Activated naive CD8-positive, alpha-beta T cell treated with anti-CD3 and anti-CD28 coated beads, Interleukin-2, amount 50 U/mL, for 24 hours (primary cell): ENCODE results near the gene ZNF654.
"Not testable (repeated sequence)": the region's sequence is repeated elsewhere in the genome, so short reads cannot be mapped to it uniquely, and the experiment has no call there.

Experiments used
- ATAC-seq: fragments of 150-1000 bp; cut with Tn5 transposase; one replicate; pipeline ENCODE4 v1.10.0; 2021
- DNase-seq: peaks from one replicate; pipeline ENCODE4 v3.0.0; 2021
- H3K27ac Mint-ChIP-seq: one replicate; pipeline ENCODE4 v1.8.0; 2021; ENCODE audit warnings: mild to moderate bottlenecking, mixed read lengths
- H3K27me3 Mint-ChIP-seq: one replicate; pipeline ENCODE4 v1.8.0; 2021; ENCODE audit warnings: mixed read lengths
- H3K36me3 Mint-ChIP-seq: one replicate; pipeline ENCODE4 v1.8.0; 2021; ENCODE audit warnings: low read depth, mixed read lengths
- H3K4me1 Mint-ChIP-seq: one replicate; pipeline ENCODE4 v1.8.0; 2021; ENCODE audit warnings: mixed read lengths
- H3K4me3 Mint-ChIP-seq: one replicate; pipeline ENCODE4 v1.8.0; 2021; ENCODE audit warnings: mild to moderate bottlenecking, moderate library complexity, mixed read lengths
- H3K9me3 Mint-ChIP-seq: one replicate; pipeline ENCODE4 v1.8.0; 2021; ENCODE audit warnings: mixed read lengths

The ZNF654 gene

DNA sequence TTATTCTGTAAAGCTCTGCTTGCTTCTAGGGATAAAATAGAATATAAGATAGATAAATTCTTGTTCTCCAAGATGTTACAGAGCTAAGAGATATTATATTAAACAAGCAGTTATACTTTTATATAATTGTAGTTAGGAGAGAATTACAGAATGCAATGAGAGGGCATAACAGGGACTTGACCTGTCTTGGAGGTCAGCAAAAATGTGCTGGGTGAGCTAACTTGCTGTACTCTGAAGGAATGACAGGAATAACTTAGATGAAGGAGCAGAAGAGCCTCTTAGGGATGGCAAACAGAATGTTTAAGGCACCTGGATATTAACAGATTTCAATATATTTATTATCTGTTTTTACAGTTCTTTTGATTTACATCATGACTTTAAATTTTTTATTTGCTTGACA is 33.2 kb downstream of the ZNF654 start:
- no peak overlapping the region for H3K4me3 Mint-ChIP-seq
- ATAC-seq (no peak), DNase-seq (no peak)
- peaks cover 9% of the 10 kb centered on the region for H3K9me3 Mint-ChIP-seq
- peaks cover 69% of the 10 kb centered on the region for H3K36me3 Mint-ChIP-seq
- H3K27me3 Mint-ChIP-seq, result no peaks in the 10 kb centered on the region
- H3K4me1 Mint-ChIP-seq, result no peaks in the 10 kb centered on the region
- no peak overlapping the region for H3K27ac Mint-ChIP-seq

DNA sequence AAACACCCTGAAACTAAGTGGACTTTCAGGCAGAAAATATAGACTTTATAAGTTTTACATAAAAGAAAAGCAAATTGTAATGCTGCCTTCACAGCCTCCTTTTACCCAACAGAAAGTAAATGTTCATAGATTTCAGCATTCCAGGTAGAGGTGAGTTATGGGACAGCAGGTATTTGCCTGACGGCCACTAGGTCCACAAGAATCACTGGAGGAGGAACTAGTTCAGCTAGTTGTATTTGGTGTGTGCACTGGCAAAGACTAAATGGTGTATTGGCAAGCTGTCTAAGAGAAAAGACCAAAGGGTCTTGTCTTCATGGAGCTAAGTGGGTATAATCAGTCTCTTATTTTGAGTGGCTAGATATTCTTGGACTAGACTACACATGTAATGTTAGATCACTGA is 34.2 kb downstream of the ZNF654 start:
- Mint-ChIP-seq H3K4me3 (no peak overlapping the region), H3K27me3 (no peaks in the 10 kb centered on the region), H3K36me3 (peaks cover 72% of the 10 kb centered on the region), H3K9me3 (peaks cover 10% of the 10 kb centered on the region), H3K27ac (no peak overlapping the region), H3K4me1 (no peaks in the 10 kb centered on the region)
- no peak for ATAC-seq
- no peak for DNase-seq

DNA sequence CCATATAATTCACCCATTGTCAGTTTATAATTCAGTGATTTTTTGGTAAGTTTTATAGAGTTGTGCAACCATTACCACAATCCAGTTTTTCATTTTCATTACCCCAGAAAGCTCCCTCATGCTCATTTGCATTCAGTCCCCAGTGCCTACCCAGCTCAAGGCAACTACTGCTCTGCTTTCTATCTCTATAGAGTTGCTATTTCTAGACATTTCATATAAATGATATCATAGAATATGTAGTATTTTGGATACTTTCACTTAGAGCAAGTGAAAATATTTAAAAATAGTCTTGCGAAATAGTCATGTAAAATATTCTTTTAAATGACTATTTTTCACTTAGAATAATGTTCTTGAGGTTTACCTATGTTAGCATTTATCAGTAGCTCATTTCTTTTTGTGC is 42.1 kb downstream of the ZNF654 start:
- Mint-ChIP-seq H3K27me3 (no peaks in the 10 kb centered on the region), H3K4me1 (peaks cover 5% of the 10 kb centered on the region), H3K27ac (no peak overlapping the region), H3K9me3 (peaks cover 17% of the 10 kb centered on the region), H3K4me3 (no peak overlapping the region), H3K36me3 (peaks cover 52% of the 10 kb centered on the region)
- DNase-seq, result no peak
- no peak for ATAC-seq

DNA sequence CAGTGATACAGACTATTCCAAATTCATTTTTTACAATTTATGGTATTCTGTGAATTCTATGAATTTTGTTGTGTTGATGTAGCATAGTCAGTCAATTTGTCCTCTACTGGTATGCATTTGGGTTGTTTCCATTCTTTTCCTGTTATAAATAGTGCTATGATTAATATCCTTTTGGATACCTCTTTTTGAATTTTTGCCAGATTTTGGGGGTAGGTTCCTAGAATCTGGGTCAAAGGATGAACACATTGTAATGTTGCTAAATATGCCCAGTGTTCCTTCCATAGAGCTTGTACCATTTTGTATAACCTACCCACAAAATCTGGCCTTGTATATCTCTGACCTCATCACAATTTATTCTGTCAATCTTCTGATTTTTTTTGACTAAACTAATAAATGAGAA is 46.3 kb downstream of the ZNF654 start:
- DNase-seq (no peak), ATAC-seq (no peak)
- H3K9me3 Mint-ChIP-seq, result peaks cover 10% of the 10 kb centered on the region
- no peak overlapping the region for H3K4me3 Mint-ChIP-seq
- peaks cover 24% of the 10 kb centered on the region for H3K36me3 Mint-ChIP-seq
- peaks cover 10% of the 10 kb centered on the region for H3K4me1 Mint-ChIP-seq
- no peak overlapping the region for H3K27ac Mint-ChIP-seq
- no peaks in the 10 kb centered on the region for H3K27me3 Mint-ChIP-seq

DNA sequence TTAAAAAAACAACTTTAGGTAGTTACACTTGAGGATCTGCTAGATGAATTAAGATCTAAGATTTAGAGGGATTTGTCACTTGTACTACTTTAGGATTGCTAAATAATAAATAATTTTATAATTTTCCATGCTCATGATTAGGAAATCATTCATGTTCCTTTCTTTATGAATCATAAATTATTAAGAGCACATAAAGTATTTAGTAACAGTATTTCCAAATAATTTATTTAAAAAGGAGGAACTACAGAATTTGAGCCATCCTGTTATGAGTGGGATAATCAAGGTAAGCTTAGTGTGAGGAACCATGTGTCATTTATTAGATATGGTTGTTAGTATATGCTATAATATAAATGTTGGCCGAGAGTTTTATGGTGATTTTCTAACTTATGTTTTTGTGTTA is 53.2 kb downstream of the ZNF654 start:
- no peak overlapping the region for H3K27ac Mint-ChIP-seq
- no peaks in the 10 kb centered on the region for H3K9me3 Mint-ChIP-seq
- ATAC-seq (no peak), DNase-seq (no peak)
- no peak overlapping the region for H3K4me3 Mint-ChIP-seq
- no peaks in the 10 kb centered on the region for H3K27me3 Mint-ChIP-seq
- peaks cover 11% of the 10 kb centered on the region for H3K36me3 Mint-ChIP-seq
- peaks cover 15% of the 10 kb centered on the region for H3K4me1 Mint-ChIP-seq

GRCh38 chr3:88113311-88114162 is 54.5 kb downstream of the ZNF654 start:
- no peaks in the 10 kb centered on the region for H3K27me3 Mint-ChIP-seq
- H3K4me3 Mint-ChIP-seq, result no peak overlapping the region
- peak; percentile 36 for DNase-seq
- peak; percentile 85 for ATAC-seq
- no peak overlapping the region for H3K27ac Mint-ChIP-seq
- H3K36me3 Mint-ChIP-seq, result peaks cover 20% of the 10 kb centered on the region
- H3K4me1 Mint-ChIP-seq, result peaks cover 18% of the 10 kb centered on the region
- no peaks in the 10 kb centered on the region for H3K9me3 Mint-ChIP-seq

DNA sequence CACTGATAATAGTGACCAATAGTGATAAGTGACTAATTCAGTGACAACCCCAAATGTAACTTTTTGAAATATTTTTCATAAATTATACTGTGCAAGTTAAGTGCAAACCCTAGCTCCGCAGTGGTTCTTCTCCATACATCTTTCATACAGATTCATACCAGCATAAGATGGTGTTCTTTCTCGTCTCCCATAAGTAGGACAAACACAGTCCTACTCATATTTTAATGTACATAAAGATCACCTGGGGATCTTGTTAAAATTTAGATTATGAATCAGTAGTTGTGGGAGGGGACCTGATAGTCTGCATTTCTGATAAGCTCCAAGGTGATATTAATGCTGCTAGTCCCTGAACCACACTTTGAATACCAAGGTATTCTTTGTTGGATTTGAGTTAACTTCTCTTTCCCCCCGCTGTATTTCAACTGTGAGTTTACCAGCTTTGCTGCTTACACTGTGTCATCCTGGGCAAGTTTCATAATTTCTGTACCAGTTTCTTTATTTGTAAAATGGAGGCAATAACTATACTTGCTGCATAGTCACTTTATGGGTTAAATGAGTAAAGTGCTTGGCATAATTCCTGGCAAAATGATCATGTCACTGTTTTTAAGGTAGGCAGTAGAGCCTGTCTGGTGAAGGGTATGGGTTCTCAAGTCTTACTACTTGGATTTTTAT is 56.0 kb downstream of the ZNF654 start:
- no peak overlapping the region for H3K4me3 Mint-ChIP-seq
- no peaks in the 10 kb centered on the region for H3K9me3 Mint-ChIP-seq
- DNase-seq (no peak), ATAC-seq (no peak)
- H3K27me3 Mint-ChIP-seq, result no peaks in the 10 kb centered on the region
- H3K36me3 Mint-ChIP-seq, result peaks cover 22% of the 10 kb centered on the region
- peaks cover 14% of the 10 kb centered on the region for H3K4me1 Mint-ChIP-seq
- no peak overlapping the region for H3K27ac Mint-ChIP-seq

DNA sequence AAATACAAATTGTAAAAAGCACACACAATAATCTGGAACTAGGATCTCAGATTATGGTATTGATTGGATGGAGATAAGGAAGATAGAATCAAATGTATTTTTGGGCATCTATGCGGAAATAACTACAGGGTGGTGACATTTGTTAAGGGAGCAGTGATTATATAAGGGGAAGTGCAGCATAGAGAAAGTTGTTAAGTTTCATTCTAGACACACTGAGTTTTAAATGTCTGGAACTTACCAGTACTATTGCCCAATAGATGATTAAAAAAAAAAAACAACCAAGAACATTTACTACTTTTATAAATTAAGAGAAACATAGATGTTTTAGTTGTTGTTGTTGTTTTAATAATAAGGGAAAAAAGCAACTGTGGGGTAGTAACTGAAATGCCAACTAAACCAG is 58.6 kb downstream of the ZNF654 start:
- ATAC-seq (no peak), DNase-seq (no peak)
- peaks cover 26% of the 10 kb centered on the region for H3K36me3 Mint-ChIP-seq
- peaks cover 14% of the 10 kb centered on the region for H3K4me1 Mint-ChIP-seq
- H3K4me3 Mint-ChIP-seq, result no peak overlapping the region
- no peaks in the 10 kb centered on the region for H3K9me3 Mint-ChIP-seq
- no peak overlapping the region for H3K27ac Mint-ChIP-seq
- H3K27me3 Mint-ChIP-seq, result no peaks in the 10 kb centered on the region

GRCh38 chr3:88118603-88119002 is 59.5 kb downstream of the ZNF654 start:
- Mint-ChIP-seq H3K36me3 (peaks cover 26% of the 10 kb centered on the region), H3K4me1 (peaks cover 17% of the 10 kb centered on the region)
- not testable (repeated sequence) for H3K27ac Mint-ChIP-seq, ATAC-seq, H3K4me3 Mint-ChIP-seq, DNase-seq, H3K9me3 Mint-ChIP-seq, H3K27me3 Mint-ChIP-seq

- ATAC-seq (no peak), DNase-seq (no peak)
- Mint-ChIP-seq H3K4me3 (no peak overlapping the region), H3K27ac (no peak overlapping the region), H3K9me3 (no peaks in the 10 kb centered on the region), H3K36me3 (peaks cover 9% of the 10 kb centered on the region), H3K4me1 (peaks cover 16% of the 10 kb centered on the region), H3K27me3 (no peaks in the 10 kb centered on the region)
Measured at GRCh38 chr3:88123526-88123925, 64.5 kb downstream of the ZNF654 start.

DNA sequence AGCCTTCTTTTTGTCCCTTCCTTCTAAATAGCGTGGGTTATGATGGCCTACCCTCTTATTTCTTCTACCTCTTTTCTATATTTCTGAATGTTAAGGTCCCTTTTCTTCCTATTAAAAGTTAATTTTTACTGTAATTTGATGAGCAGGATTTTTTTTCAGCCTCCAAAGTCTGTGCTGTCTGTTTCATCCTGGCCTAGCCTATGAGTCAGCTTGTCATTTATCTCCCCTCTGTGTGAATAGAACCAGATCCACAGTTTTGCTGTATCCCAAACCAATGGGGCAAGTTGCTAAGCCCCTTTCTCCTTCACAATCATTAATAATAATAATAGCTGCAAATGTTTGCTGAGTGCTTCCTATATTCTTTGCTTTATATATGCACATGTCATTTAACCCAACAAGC is 72.6 kb downstream of the ZNF654 start:
- H3K27ac Mint-ChIP-seq, result no peak overlapping the region
- no peaks in the 10 kb centered on the region for H3K27me3 Mint-ChIP-seq

GRCh38 chr3:88132894-88133293 is 73.8 kb downstream of the ZNF654 start:
- H3K4me1 Mint-ChIP-seq, result peaks cover 10% of the 10 kb centered on the region
- no peaks in the 10 kb centered on the region for H3K27me3 Mint-ChIP-seq
- peak overlapping the region; percentile 25 for H3K27ac Mint-ChIP-seq
- DNase-seq, result no peak
- no peaks in the 10 kb centered on the region for H3K9me3 Mint-ChIP-seq
- no peak for ATAC-seq
- peaks cover 22% of the 10 kb centered on the region for H3K36me3 Mint-ChIP-seq
- H3K4me3 Mint-ChIP-seq, result no peak overlapping the region

More for the DNA sequence above, 72.6 kb downstream of the ZNF654 start:
- Mint-ChIP-seq H3K9me3 (no peaks in the 10 kb centered on the region), H3K4me3 (no peak overlapping the region), H3K4me1 (peaks cover 17% of the 10 kb centered on the region), H3K36me3 (peaks cover 19% of the 10 kb centered on the region)
- DNase-seq (no peak), ATAC-seq (no peak)

DNA sequence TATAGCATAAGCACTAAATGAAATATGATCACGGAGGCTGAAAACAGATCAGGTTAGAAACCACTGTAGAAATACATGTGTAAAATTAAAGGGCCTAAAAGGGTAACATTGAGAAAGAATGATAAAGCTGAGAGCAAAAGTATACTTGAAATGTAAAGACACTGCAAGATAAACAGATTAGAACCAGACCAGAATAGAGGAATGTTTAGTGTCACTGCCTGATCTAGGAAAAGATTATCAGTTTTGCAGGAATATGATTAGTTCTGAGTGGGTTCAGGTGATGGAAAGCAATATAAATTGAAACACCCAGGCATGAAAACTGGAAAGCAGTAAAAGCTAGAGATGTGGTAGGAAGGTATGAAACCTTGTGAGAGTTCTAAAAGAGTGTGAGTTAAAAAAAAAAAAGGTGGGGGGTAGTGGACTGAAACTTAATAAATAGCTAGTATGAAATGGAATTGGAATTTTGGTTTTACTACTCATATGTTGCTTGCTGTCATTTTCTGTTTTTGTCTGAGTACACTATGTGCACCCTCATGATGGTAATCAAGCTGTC is 74.7 kb downstream of the ZNF654 start:
- no peaks in the 10 kb centered on the region for H3K9me3 Mint-ChIP-seq
- peaks cover 10% of the 10 kb centered on the region for H3K4me1 Mint-ChIP-seq
- DNase-seq (no peak), ATAC-seq (no peak)
- H3K27ac Mint-ChIP-seq, result peak overlapping the region; percentile 25
- H3K36me3 Mint-ChIP-seq, result peaks cover 24% of the 10 kb centered on the region
- H3K27me3 Mint-ChIP-seq, result no peaks in the 10 kb centered on the region
- no peak overlapping the region for H3K4me3 Mint-ChIP-seq

DNA sequence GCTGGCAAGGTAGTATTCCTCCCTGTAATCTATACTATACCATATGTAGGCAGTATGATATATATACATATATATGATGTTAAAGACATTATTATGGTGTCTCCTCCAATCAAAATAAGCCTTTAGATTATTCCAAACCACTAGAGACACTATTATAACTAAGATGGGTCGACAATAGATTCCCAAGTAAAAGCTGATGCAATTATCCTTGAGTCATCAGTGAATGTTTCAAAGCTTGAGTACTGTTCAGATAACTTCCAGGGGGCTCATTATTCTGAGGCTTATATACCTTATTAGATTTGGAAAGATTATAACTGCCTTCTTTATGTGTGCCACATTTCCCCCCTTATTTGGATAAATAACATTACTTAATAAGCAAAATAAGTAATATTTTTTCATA is 78.8 kb downstream of the ZNF654 start:
- ATAC-seq (no peak), DNase-seq (no peak)
- Mint-ChIP-seq H3K4me3 (no peak overlapping the region), H3K27ac (no peak overlapping the region), H3K36me3 (peaks cover 49% of the 10 kb centered on the region), H3K9me3 (no peaks in the 10 kb centered on the region), H3K4me1 (peaks cover 17% of the 10 kb centered on the region), H3K27me3 (no peaks in the 10 kb centered on the region)

DNA sequence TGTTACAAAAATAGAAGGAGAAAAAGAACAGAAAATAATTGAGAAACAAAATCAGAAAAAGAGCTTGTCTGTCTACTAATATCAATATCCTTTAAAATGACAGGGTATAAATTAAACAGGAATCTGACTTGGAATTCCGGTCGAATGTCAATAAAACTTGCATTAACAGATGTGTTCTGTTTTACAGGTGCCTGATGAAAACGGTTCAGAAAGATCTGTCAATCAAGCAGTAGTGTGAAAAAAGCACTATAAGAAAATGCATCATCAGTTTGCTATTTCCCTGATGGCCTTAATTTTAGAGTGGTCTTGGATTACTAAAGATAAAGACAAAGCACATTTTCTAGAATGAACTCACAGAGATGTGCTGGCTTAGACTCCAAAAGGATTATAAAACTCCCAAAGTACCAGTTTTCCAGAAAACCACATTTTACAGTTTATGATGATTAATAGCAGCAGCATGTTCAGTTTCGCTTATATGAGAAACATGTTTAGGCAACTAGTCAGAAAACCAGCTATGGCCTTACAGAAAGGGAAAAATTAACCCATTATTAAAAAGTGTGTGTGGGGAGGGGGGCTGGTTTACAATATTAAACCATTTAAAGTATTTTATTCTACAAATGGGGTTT is 82.5 kb downstream of the ZNF654 start:
- no peak for ATAC-seq
- no peak overlapping the region for H3K27ac Mint-ChIP-seq
- H3K4me3 Mint-ChIP-seq, result no peak overlapping the region
- no peaks in the 10 kb centered on the region for H3K9me3 Mint-ChIP-seq
- H3K36me3 Mint-ChIP-seq, result peaks cover 39% of the 10 kb centered on the region
- H3K27me3 Mint-ChIP-seq, result no peaks in the 10 kb centered on the region
- DNase-seq, result no peak
- peaks cover 7% of the 10 kb centered on the region for H3K4me1 Mint-ChIP-seq
